ENCODE results near the gene HIPK2. TPM values are rescaled to one million over a fixed set of nuclear protein-coding genes. Genes with fewer than 3 reads are reported as not detected.

HIPK2 gene
- total RNA-seq, 1 donor from 2014 or later = 61.5 TPM

DNA sequence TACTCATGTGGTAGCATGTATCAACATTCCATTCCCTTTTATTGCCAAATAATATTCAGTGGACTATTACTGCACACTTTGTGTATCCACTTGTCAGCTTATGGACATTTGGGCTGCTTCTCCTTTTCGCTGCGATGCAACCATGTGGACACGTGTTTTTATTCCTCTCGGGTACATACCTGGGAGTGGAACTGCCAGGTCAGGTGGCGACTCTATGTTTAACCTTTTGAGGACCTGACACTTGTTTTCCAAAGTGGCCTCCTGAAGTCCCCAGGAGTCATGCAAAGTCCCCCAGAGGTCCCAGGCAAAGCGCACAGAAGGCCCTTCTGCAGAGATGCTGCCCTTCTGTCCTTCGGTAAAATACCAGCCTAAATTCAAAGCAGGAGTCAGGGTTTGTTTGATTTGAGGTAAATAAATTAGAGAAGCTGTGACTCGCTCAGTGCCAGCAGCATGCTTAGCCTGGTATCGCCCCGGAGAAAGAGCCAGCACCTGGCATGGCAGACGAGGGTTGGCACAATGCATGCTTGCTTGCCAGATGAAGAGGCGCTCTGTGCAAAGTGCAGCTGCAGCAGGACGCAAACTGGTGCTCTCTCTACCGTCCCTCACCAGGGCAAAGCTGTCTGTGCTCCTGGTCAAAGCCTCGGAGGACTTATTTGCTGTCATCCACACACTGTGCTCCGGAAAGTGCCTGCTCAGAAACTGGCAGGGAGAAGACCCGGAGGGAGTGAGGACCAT is 37.8 kb downstream of the HIPK2 start:
- Mint-ChIP-seq H3K4me1 (peaks cover 41% of the 10 kb centered on the region), H3K4me3 (no peak overlapping the region), H3K27me3 (ENCODE audit: low read depth) (no peaks in the 10 kb centered on the region), H3K27ac (ENCODE audit: unreplicated experiment) (no peak overlapping the region), H3K36me3 (ENCODE audit: low read depth) (peaks cover 4% of the 10 kb centered on the region), H3K9me3 (no peaks in the 10 kb centered on the region)
- DNase-seq (ENCODE audit: low read depth, low spot score) = no peak
- TF ChIP-seq, protein P1, sequence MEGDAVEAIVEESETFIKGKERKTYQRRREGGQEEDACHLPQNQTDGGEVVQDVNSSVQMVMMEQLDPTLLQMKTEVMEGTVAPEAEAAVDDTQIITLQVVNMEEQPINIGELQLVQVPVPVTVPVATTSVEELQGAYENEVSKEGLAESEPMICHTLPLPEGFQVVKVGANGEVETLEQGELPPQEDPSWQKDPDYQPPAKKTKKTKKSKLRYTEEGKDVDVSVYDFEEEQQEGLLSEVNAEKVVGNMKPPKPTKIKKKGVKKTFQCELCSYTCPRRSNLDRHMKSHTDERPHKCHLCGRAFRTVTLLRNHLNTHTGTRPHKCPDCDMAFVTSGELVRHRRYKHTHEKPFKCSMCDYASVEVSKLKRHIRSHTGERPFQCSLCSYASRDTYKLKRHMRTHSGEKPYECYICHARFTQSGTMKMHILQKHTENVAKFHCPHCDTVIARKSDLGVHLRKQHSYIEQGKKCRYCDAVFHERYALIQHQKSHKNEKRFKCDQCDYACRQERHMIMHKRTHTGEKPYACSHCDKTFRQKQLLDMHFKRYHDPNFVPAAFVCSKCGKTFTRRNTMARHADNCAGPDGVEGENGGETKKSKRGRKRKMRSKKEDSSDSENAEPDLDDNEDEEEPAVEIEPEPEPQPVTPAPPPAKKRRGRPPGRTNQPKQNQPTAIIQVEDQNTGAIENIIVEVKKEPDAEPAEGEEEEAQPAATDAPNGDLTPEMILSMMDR (conservative IDR thresholded peaks at IDR 0.05) = no peak

DNA sequence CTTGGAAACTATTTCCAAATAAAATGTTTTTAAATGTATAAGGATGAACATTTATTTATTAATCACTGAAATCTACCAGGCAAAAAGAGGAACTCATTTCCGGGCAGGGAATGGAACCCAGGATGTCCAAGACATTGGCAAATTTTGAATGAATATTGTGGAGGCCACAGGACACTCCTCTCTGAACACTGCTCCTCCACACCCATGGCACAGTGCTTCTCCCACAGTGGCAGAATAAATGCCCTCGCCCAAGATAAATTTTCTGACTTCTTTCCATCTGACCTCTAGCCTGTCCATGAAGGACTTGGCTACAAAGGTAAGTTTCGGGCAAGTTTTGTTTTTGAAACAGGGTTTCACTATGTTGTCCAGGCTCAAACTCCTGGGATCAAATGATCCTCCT is 39.0 kb downstream of the HIPK2 start:
- Mint-ChIP-seq H3K36me3 (ENCODE audit: low read depth) (peaks cover 4% of the 10 kb centered on the region), H3K4me1 (peaks cover 45% of the 10 kb centered on the region), H3K27ac (ENCODE audit: unreplicated experiment) (no peak overlapping the region), H3K9me3 (no peaks in the 10 kb centered on the region), H3K27me3 (ENCODE audit: low read depth) (no peaks in the 10 kb centered on the region), H3K4me3 (no peak overlapping the region)
- DNase-seq (ENCODE audit: low read depth, low spot score) = no peak
- TF ChIP-seq, protein P1 (conservative IDR thresholded peaks at IDR 0.05) = no peak

DNA sequence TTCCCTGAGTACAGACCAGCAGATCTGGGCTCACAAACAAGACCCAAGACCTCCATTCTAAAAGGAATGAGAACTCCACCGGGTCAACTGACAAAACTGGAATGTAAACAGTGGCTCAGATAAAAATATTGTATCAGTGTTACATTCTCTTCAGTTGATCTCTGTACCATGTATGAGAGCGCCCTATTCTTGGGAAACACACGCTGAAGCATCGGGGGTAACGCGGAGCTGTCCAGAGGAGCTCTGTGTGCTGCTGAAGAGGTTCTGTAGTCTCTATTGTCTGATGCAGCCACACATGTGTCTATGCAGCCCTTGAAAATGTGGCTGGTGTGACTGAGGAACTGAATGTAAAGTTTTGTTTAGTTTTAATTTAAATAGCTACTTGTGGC is 39.7 kb downstream of the HIPK2 start:
- Mint-ChIP-seq H3K27me3 (ENCODE audit: low read depth) (no peaks in the 10 kb centered on the region), H3K9me3 (no peaks in the 10 kb centered on the region), H3K27ac (ENCODE audit: unreplicated experiment) (peak overlapping the region; percentile 9), H3K4me1 (peaks cover 44% of the 10 kb centered on the region), H3K36me3 (ENCODE audit: low read depth) (peaks cover 4% of the 10 kb centered on the region), H3K4me3 (no peak overlapping the region)
- DNase-seq (ENCODE audit: low read depth, low spot score) = no peak
- TF ChIP-seq, protein P1 (conservative IDR thresholded peaks at IDR 0.05) = no peak

DNA sequence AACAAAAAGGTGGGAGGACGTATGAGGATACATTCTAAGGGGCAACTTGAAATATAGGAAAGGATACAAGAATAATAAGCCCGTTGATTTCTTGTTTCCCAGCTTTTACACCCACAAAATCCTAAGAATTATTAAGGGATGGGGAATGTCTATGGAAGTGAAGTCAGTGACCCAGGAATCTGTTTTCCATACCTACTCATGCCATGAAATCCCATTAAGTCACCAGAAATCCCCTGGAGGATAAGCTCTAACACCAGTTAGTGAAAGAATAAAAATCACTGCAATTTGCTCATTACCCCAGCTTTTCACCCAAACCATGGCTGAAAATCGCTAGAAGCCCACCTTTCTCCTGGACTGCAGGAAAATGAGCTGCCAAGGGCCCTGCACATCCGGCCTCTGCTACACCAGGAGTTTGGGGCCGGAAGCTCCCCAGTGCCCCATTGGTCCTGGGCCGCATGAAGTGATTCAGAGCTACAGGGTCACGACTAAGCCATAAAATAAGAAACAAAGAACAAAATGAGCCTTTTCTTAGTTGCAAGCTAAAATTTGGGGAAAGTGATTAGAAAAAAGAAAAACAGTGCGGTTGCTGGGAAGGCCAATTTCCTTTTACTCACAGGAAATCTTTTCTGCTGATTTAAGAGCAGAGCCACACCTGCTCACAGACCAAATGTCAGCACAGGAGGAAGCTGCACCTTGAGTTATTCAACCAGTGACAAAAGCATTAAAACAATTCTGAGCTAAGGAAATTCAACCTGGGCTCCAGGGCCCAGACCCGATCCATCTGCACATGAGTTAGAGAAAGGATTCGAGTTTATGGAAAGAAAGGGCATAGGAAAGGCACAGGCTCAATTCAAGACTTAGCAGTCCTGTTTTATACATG is 40.3 kb downstream of the HIPK2 start:
- peaks cover 4% of the 10 kb centered on the region for H3K36me3 Mint-ChIP-seq (ENCODE audit: low read depth)
- TF ChIP-seq, protein P1 (conservative IDR thresholded peaks at IDR 0.05) = no peak
- no peak overlapping the region for H3K27ac Mint-ChIP-seq (ENCODE audit: unreplicated experiment)
- no peak overlapping the region for H3K4me3 Mint-ChIP-seq
- no peak for DNase-seq (ENCODE audit: low read depth, low spot score)
- H3K9me3 Mint-ChIP-seq = peaks cover 2% of the 10 kb centered on the region
- H3K4me1 Mint-ChIP-seq = peaks cover 41% of the 10 kb centered on the region
- H3K27me3 Mint-ChIP-seq (ENCODE audit: low read depth) = no peaks in the 10 kb centered on the region

DNA sequence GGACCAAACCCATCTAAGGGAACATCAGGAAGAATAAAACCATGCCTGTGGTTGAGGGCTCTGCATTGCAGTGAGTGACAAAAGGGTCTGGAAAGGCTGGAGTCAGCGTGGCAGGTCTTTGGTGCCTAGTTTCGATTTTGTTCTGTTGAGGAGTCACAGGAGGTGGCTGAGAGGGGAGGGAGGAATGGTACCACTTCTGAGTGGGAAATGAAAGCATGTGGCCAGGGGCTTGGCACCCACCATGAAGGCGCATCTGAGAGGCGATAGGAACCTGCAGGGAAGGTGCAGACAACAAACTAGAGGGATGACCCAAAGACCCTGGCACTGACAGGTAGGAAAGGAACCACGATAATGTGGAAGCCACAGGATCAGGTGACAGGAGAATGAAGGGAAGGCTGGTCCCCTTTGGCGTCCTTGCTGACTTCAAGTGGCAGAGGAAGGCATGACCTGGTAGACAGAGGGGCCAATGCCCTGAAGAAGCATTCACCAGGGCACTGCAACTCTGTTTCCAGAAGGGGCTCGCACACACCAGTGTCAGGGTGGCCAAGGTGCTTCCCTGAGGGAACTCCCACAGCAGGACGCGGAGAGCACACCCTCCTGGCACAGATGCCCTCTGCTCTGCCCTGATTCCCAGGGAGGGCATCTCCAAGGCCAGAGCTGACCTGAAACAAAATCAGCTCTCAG is 41.7 kb downstream of the HIPK2 start:
- H3K4me3 Mint-ChIP-seq = no peak overlapping the region
- no peak for DNase-seq (ENCODE audit: low read depth, low spot score)
- H3K9me3 Mint-ChIP-seq = peaks cover 2% of the 10 kb centered on the region
- TF ChIP-seq, protein P1 (conservative IDR thresholded peaks at IDR 0.05) = no peak
- peaks cover 4% of the 10 kb centered on the region for H3K36me3 Mint-ChIP-seq (ENCODE audit: low read depth)
- H3K27ac Mint-ChIP-seq (ENCODE audit: unreplicated experiment) = peak overlapping the region; percentile 73
- H3K4me1 Mint-ChIP-seq = peaks cover 46% of the 10 kb centered on the region
- H3K27me3 Mint-ChIP-seq (ENCODE audit: low read depth) = no peaks in the 10 kb centered on the region
